Measurements from ENCODE around the gene ANKRD61.

- TF ChIP-seq CTCF (IDR thresholded peaks at IDR 0.05; ENCODE audit: low read depth, low read length, poor library complexity, severe bottlenecking) (no peak), EZH2phosphoT487 (IDR thresholded peaks at IDR 0.05; ENCODE audit: borderline replicate concordance, low read length) (no peak)
Measured at GRCh38 chr7:6031567-6031966, 391 bp downstream of the ANKRD61 start.

Measured in DOHH2 (cell line).